HG02678 (cell line): ENCODE measurements around the gene CYB5D1.
A peak's percentile ranks its signal among the peaks of the same experiment; 100 is the strongest.

Experiments
- ATAC-seq: cut with Tn5 transposase; IDR thresholded peaks from one replicate; pipeline ENCODE4 v1.9.1; 2021; ENCODE audit warnings: mild to moderate bottlenecking, moderate library complexity; ENCODE audit not compliant: unreplicated experiment

Gene CYB5D1

DNA sequence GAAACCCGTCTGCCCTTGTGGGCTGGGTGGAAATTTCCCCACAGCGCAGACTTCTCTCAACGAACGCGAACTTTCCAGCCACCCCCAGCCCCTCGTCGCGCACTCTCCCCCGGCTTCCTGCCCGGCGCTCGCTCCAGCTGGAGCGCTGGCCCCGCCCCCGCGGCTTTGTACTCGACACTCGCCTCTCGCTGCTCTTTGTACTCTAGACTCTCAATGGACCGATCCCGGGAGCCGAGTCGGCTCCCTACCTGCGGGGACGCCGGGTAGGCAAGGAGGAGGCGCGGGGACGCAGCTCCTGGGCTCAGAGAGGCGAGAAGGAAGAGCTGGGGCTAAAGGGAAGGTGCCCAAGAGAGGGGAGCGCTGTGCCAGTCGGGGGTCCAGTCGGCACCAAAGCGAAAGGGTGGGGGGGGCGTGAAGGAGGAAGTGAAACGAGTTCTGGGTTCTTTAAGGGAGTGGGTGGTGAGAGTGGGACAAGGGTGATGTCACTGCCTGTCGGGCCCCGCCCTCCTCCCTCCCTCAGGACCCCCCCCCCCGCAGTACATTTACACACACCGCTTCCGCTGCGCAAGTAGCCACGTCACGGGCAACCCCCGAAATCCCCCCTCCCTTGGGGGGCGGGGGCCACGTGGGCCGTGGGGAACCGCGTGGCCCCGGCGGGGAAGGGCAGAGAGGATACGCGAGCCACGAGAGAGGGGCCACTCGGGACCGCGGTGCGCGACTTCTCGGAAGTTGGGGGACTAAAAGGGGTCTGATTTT lies 14.1 kb upstream of the CYB5D1 start:
- ATAC-seq, result peak; percentile 34

DNA sequence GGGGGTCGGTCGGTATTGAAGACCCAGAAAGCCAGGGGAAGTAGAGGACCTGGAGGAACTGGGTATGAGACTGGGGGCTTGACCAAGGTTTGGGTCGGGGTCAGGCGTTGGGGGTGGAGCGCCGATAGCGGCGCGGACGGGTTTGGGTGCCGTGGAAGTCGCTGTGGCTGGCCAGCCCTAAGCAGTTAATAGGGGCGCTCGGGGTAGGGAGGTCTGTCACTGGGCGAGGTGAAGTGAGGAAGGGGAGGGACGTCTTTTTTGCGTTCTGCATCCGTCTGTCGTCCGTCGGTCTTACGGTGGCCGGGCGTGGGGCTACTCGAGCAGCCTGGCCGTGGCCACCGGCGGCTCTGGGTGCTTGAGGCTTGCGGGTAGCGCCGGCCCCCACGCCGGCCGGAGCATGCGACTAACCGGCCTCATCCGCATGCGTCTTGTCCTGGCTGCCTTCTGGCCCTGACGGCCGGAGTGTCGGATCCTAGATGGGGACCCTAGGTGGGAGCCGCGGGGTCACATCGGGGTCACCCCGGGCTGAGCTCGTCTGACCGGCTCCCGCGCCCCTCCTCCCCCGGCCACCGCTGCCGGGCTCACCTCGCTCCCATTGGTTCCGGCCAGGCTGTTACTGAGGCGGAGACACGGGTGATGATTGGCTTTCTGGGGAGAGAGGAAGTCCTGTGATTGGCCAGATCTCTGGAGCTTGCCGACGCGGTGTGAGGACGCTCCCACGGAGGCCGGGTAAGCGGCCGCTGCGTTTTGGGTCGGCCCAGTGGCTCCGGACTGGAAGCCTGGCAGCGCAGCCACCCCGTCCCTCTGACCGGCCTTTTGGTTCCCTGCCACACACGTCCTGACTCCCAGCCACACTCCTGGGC lies 13.3 kb upstream of the CYB5D1 start:
- ATAC-seq, result peak; percentile 49

DNA sequence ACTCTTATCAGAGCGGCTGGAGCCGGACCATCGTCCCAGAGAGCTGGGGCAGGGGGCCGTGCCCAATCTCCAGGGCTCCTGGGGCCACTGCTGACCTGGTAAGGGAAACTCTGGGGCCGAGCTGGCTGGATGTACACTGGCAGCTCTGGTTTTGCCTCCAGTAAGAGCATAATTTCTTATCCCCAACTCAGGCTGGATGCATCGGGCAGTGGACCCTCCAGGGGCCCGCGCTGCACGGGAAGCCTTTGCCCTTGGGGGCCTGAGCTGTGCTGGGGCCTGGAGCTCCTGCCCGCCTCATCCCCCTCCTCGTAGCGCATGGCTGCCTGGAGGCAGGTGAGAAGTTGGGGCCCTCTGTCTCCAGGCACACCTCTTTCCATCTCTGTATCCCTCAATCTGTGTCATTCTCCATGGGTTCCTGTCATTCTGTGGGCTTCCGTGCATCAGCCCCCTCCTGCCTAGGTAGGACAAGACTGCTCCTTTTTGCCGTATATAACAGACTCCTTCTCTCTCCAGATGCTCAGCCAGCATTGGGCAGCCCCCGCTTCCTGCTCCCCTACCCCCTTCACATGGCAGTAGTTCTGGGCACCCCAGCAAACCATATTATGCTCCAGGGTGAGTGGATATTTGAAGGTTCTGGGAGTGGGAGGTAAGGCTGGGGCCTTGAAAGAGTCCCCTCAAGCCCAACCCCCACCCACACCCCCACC lies 12.3 kb upstream of the CYB5D1 start:
- no peak for ATAC-seq

DNA sequence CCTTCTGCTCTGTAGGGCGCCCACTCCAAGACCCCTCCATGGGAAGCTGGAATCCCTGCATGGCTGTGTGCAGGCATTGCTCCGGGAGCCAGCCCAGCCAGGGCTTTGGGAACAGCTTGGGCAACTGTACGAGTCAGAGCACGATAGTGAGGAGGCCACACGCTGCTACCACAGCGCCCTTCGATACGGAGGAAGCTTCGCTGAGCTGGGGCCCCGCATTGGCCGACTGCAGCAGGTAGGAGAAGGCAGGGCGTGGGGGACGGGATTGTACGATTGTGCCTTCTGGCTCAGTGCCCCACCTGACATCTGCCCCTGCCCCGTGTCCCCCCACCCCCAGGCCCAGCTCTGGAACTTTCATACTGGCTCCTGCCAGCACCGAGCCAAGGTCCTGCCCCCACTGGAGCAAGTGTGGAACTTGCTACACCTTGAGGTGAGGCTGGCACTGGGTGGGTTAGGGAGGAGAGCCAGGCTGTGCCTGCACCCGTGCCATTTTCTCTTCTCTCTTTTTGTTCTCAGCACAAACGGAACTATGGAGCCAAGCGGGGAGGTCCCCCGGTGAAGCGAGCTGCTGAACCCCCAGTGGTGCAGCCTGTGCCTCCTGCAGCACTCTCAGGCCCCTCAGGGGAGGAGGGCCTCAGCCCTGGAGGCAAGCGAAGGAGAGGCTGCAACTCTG lies 11.6 kb upstream of the CYB5D1 start:
- no peak for ATAC-seq

DNA sequence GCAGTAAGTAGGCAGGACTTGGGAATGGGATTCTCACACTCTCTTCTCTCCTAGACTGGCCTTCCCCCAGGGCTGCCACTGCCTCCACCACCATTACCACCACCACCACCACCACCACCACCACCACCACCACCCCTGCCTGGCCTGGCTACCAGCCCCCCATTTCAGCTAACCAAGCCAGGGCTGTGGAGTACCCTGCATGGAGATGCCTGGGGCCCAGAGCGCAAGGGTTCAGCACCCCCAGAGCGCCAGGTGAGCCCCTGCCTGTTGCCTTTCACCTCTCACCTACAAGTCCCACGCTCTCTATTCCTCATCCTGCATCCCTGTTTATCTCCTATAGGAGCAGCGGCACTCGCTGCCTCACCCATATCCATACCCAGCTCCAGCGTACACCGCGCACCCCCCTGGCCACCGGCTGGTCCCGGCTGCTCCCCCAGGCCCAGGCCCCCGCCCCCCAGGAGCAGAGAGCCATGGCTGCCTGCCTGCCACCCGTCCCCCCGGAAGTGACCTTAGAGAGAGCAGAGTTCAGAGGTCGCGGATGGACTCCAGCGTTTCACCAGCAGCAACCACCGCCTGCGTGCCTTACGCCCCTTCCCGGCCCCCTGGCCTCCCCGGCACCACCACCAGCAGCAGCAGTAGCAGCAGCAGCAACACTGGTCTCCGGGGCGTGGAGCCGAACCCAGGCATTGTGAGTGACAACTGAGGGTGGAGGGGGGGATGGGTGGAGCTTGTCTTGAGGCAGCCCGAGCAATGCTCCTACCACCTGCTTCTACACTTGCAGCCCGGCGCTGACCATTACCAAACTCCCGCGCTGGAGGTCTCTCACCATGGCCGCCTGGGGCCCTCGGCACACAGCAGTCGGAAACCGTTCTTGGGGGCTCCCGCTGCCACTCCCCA lies 10.8 kb upstream of the CYB5D1 start:
- ATAC-seq, result no peak

DNA sequence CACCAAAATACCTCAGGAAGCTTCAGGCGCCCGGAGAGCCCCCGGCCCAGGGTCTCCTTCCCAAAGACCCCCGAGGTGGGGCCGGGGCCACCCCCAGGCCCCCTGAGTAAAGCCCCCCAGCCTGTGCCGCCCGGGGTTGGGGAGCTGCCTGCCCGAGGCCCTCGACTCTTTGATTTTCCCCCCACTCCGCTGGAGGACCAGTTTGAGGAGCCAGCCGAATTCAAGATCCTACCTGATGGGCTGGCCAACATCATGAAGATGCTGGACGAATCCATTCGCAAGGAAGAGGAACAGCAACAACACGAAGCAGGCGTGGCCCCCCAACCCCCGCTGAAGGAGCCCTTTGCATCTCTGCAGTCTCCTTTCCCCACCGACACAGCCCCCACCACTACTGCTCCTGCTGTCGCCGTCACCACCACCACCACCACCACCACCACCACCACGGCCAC lies 9.6 kb upstream of the CYB5D1 start:
- ATAC-seq, result no peak

DNA sequence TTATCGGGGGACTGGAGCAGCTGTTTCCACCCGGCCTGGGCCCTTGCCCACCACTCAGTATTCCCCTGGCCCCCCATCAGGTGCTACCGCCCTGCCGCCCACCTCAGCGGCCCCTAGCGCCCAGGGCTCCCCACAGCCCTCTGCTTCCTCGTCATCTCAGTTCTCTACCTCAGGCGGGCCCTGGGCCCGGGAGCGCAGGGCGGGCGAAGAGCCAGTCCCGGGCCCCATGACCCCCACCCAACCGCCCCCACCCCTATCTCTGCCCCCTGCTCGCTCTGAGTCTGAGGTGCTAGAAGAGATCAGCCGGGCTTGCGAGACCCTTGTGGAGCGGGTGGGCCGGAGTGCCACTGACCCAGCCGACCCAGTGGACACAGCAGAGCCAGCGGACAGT lies 9.1 kb upstream of the CYB5D1 start:
- ATAC-seq, result no peak

DNA sequence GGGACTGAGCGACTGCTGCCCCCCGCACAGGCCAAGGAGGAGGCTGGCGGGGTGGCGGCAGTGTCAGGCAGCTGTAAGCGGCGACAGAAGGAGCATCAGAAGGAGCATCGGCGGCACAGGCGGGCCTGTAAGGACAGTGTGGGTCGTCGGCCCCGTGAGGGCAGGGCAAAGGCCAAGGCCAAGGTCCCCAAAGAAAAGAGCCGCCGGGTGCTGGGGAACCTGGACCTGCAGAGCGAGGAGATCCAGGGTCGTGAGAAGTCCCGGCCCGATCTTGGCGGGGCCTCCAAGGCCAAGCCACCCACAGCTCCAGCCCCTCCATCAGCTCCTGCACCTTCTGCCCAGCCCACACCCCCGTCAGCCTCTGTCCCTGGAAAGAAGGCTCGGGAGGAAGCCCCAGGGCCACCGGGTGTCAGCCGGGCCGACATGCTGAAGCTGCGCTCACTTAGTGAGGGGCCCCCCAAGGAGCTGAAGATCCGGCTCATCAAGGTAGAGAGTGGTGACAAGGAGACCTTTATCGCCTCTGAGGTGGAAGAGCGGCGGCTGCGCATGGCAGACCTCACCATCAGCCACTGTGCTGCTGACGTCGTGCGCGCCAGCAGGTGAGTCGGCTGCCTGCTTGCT lies 8.6 kb upstream of the CYB5D1 start:
- ATAC-seq, result no peak

DNA sequence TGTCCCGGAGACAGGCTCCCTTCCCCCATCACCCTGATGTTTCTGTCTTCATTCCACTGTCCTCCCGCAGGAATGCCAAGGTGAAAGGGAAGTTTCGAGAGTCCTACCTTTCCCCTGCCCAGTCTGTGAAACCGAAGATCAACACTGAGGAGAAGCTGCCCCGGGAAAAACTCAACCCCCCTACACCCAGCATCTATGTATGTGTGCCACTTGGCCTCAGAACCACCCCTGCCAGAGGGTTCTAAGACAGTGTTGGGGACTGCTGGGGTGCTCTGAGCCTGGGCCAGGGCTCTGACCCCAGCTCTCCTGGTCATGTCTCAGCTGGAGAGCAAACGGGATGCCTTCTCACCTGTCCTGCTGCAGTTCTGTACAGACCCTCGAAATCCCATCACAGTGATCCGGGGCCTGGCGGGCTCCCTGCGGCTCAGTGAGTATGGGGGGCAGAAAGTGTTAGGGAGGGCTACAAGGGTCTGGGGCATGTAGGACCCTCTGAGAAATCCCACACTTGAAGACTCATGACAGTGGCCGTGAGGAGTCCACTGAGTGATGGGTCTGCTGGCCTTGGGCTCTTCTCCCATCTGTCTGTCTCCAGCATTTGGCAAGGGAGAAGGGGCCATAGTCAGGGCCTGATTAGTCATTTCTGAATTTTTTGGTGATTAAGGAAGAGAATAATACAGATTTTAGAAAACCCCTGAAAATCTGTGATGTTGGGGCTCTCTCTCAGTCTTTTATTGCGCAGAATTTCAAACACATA lies 7.9 kb upstream of the CYB5D1 start:
- ATAC-seq, result no peak

DNA sequence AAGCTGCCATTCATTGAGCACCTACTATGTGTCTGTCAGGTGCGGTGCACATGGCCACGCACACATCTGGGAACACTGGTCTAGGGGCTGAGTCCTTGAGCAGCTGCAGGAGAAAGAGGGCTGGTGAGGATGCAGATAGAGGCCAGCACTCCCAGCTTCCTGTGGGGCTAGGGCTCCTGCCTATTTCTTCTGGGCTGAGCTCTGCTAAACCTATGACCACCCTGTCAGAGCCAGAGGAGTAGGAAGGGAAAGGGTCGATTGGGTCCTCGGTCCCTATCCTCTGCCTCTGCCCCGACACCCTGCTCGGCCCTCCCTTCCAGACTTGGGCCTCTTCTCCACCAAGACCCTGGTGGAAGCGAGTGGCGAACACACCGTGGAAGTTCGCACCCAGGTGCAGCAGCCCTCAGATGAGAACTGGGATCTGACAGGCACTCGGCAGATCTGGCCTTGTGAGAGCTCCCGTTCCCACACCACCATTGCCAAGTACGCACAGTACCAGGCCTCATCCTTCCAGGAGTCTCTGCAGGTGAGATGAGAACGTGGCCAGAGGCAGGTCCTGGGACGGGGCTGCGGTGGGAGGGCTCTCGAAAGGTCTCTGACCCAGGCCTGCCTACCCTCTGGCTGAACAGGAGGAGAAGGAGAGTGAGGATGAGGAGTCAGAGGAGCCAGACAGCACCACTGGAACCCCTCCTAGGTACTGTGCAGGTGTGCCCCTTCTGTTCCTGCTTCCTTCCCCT lies 6.9 kb upstream of the CYB5D1 start:
- no peak for ATAC-seq

DNA sequence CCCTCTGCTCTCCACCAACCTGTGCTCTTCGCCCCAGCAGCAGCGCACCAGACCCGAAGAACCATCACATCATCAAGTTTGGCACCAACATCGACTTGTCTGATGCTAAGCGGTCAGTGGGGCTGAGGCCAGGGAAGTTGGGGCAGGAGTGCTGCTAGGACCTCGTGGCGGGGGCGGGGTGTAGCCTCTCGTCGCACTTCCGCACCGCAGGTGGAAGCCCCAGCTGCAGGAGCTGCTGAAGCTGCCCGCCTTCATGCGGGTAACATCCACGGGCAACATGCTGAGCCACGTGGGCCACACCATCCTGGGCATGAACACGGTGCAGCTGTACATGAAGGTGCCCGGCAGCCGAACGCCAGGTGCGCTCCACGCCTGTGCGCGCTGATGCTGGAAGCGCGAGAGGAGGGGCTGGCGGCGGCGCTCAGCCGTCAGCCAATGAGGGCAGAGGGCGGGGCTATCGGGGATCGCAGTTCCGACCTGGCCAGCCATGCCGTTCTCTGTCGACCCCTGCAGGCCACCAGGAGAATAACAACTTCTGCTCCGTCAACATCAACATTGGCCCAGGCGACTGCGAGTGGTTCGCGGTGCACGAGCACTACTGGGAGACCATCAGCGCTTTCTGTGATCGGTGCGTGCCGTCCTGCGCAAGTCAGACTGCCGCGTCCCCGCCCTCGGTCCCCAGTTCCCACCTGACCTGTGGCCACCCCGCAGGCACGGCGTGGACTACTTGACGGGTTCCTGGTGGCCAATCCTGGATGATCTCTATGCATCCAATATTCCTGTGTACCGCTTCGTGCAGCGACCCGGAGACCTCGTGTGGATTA lies 6.2 kb upstream of the CYB5D1 start:
- ATAC-seq, result peak; percentile 87

DNA sequence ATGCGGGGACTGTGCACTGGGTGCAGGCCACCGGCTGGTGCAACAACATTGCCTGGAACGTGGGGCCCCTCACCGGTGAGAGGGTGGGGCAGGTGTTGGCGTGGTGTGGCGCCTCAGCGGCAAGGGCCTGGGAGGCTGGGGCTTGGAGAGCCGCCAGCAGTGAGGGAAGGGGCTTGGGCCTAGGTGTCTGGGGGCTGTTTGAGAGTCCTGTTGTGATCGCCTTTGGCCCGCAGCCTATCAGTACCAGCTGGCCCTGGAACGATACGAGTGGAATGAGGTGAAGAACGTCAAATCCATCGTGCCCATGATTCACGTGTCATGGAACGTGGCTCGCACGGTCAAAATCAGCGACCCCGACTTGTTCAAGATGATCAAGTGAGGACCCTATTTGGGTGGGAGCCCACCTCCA lies 5.5 kb upstream of the CYB5D1 start:
- ATAC-seq, result no peak

DNA sequence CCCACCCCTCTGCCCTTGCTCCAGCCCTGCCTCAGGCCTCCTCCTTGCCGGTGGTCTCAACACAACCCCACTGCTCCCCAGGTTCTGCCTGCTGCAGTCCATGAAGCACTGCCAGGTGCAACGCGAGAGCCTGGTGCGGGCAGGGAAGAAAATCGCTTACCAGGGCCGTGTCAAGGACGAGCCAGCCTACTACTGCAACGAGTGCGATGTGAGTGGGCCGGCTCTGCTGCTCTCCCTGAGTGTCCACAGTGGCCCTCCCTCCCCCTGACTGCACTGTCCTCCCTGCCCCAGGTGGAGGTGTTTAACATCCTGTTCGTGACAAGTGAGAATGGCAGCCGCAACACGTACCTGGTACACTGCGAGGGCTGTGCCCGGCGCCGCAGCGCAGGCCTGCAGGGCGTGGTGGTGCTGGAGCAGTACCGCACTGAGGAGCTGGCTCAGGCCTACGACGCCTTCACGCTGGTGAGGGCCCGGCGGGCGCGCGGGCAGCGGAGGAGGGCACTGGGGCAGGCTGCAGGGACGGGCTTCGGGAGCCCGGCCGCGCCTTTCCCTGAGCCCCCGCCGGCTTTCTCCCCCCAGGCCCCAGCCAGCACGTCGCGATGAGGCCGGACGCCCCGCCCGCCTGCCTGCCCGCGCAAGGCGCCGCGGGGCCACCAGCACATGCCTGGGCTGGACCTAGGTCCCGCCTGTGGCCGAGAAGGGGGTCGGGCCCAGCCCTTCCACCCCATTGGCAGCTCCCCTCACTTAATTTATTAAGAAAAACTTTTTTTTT lies 4.7 kb upstream of the CYB5D1 start:
- ATAC-seq, result no peak

DNA sequence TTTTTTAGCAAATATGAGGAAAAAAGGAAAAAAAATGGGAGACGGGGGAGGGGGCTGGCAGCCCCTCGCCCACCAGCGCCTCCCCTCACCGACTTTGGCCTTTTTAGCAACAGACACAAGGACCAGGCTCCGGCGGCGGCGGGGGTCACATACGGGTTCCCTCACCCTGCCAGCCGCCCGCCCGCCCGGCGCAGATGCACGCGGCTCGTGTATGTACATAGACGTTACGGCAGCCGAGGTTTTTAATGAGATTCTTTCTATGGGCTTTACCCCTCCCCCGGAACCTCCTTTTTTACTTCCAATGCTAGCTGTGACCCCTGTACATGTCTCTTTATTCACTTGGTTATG lies 4.1 kb upstream of the CYB5D1 start:
- ATAC-seq, result no peak

DNA sequence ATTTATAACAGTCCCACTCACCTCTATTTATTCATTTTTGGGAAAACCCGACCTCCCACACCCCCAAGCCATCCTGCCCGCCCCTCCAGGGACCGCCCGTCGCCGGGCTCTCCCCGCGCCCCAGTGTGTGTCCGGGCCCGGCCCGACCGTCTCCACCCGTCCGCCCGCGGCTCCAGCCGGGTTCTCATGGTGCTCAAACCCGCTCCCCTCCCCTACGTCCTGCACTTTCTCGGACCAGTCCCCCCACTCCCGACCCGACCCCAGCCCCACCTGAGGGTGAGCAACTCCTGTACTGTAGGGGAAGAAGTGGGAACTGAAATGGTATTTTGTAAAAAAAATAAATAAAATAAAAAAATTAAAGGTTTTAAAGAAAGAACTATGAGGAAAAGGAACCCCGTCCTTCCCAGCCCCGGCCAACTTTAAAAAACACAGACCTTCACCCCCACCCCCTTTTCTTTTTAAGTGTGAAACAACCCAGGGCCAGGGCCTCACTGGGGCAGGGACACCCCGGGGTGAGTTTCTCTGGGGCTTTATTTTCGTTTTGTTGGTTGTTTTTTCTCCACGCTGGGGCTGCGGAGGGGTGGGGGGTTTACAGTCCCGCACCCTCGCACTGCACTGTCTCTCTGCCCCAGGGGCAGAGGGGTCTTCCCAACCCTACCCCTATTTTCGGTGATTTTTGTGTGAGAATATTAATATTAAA lies 3.6 kb upstream of the CYB5D1 start:
- no peak for ATAC-seq
